T-cell (primary cell): Measurements from ENCODE around the gene SHISA6. TPM values are rescaled to one million over a fixed set of nuclear protein-coding genes. Genes with fewer than 3 reads are reported as not detected.

ENCODE experiments used
- ATAC-seq, 4 experiments: fragments of 200-7000 bp in 3 of 4; fragments of 150-1000 bp in 1 of 4; cut with Tn5 transposase; replicated peaks in 1 of 4; 1 replicate in 3 of 4; 2 replicates in 1 of 4; pipeline ENCODE4 v1.10.0; 2021; ENCODE audit warnings: moderate library complexity in 3 of 4, mild to moderate bottlenecking in 2 of 4, moderate number of reproducible peaks in 1 of 4
- CTCF ChIA-PET, 2 donors: fragments of 300-600 bp; sonication (Branson Sonifier 250); formaldehyde crosslinking; loops; one replicate each; lab custom pipeline; 2022; ENCODE audit warnings: antibody characterized with exemption in 2 of 2; lab: Charles Lee
- POLR2A ChIA-PET, 2 donors: fragments of 300-600 bp; sonication (Branson Sonifier 250); formaldehyde crosslinking; loops; one replicate each; lab custom pipeline; 2022; ENCODE audit warnings: antibody characterized with exemption in 2 of 2; lab: Charles Lee
- DNase-seq, 35 experiments: peaks; one replicate each; pipeline versions ENCODE4 v3.0.0 to v3.0.0-alpha.2; 2013 to 2023
- H3K27ac ChIP-seq: one replicate; pipeline ENCODE4 v1.5.1; 2013; ENCODE audit warnings: low read length
- H3K27me3 ChIP-seq, 2 experiments: replicated peaks in 1 of 2; 1 replicate in 1 of 2; 2 replicates in 1 of 2; pipeline versions ENCODE4 v1.6.1 to v1.7.0; 2013; ENCODE audit warnings: low read length in 1 of 2, mixed read lengths in 1 of 2; ENCODE audit not compliant: control insufficient read depth in 2 of 2, insufficient read depth in 2 of 2; ENCODE audit errors: extremely low read depth in 1 of 2
- H3K36me3 ChIP-seq, 2 donors: 1 replicate in 1 of 2; 2 replicates in 1 of 2; pipeline versions ENCODE4 v1.6.1 to v1.7.0; 2013; ENCODE audit warnings: low read length in 1 of 2; ENCODE audit not compliant: control insufficient read depth in 2 of 2, insufficient read depth in 1 of 2; ENCODE audit errors: extremely low read depth in 1 of 2
- H3K4me1 ChIP-seq, 2 experiments: 1 replicate in 1 of 2; 2 replicates in 1 of 2; pipeline versions ENCODE4 v1.6.1 to v1.7.0; 2013; ENCODE audit warnings: low read length in 2 of 2, mixed read lengths in 1 of 2; ENCODE audit not compliant: insufficient read depth in 2 of 2, control insufficient read depth in 1 of 2; ENCODE audit errors: extremely low read depth in 1 of 2
- H3K4me3 ChIP-seq, 2 donors: 1 replicate in 1 of 2; 2 replicates in 1 of 2; pipeline versions ENCODE4 v1.5.1 to v1.7.0; 2013; ENCODE audit warnings: mild to moderate bottlenecking in 2 of 2, low read length in 1 of 2, moderate library complexity in 1 of 2; ENCODE audit not compliant: control insufficient read depth in 1 of 2; ENCODE audit errors: extremely low read depth in 1 of 2
- H3K9me3 ChIP-seq: 2 replicates; pipeline ENCODE4 v1.7.0; 2013
- H3K27ac Mint-ChIP-seq, 2 donors: one replicate each; pipeline ENCODE4 v1.8.0; 2020 to 2021; ENCODE audit warnings: mild to moderate bottlenecking in 2 of 2, mixed read lengths in 2 of 2
- H3K27me3 Mint-ChIP-seq, 2 donors: one replicate each; pipeline ENCODE4 v1.8.0; 2021 to 2022; ENCODE audit warnings: mixed read lengths in 2 of 2
- H3K36me3 Mint-ChIP-seq: one replicate; pipeline ENCODE4 v1.8.0; 2021; ENCODE audit warnings: mixed read lengths
- H3K4me1 Mint-ChIP-seq, 3 donors: one replicate each; pipeline ENCODE4 v1.8.0; 2020 to 2022; ENCODE audit warnings: mixed read lengths in 3 of 3, mild to moderate bottlenecking in 1 of 3
- H3K4me3 Mint-ChIP-seq, 3 donors: one replicate each; pipeline ENCODE4 v1.8.0; 2020 to 2022; ENCODE audit warnings: mild to moderate bottlenecking in 3 of 3, mixed read lengths in 3 of 3, moderate library complexity in 3 of 3
- H3K9me3 Mint-ChIP-seq, 3 donors: one replicate each; pipeline ENCODE4 v1.8.0; 2020 to 2022; ENCODE audit warnings: mixed read lengths in 3 of 3
- WGBS: methylation state at CpG from one replicate; pipeline ENCODE4 v1.1.5; 2013; ENCODE audit warnings: missing lambda C conversion rate; ENCODE audit not compliant: insufficient coverage; 5-methylcytosine and 5-hydroxymethylcytosine counted together
- total RNA-seq, 35 experiments: library from RNA in 6 of 35; stranded (reverse) in 6 of 35; fragments of 120-200 nt in 1 of 35; gene quantifications; one replicate each; pipeline versions ENCODE4 v1.2.1 to v1.2.4 and lab custom pipeline; 2013 to 2026

SHISA6 gene
- total RNA-seq, 5 donors from 2014 or later (not counting 1 experiment from before 2014, with no cell fraction given): not detected

DNA sequence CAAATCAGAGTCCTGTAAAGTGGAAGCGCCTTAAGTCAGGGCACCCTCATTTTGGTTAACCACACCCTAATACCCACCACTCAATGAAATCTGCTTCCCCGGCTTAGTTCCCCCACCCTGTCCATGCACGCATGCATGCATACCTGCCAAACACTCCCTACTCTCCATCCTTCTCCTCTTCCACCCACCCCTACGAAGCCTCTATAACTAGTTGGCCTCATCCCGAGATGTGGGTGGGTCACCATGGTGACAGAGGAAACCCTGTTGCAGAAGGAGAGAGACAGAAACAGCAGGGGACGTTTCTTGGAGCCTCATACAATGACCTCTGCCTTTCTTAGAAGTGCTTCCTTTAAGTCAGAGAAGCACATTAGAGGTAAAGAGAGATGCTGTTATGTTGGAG lies 310.4 kb downstream of the SHISA6 start:
- H3K27ac Mint-ChIP-seq: no peak overlapping the region
- Histone ChIP-seq H3K27me3 (no peaks in the 10 kb centered on the region), H3K36me3 (no peaks in the 10 kb centered on the region), H3K4me3 (no peak overlapping the region), H3K9me3 (no peaks in the 10 kb centered on the region), H3K4me1 (no peaks in the 10 kb centered on the region), H3K27ac (no peak overlapping the region)
- no peak for ATAC-seq
- H3K36me3 Mint-ChIP-seq: no peaks in the 10 kb centered on the region
- H3K9me3 Mint-ChIP-seq: peaks cover 0 to 13% (median 5%) of the 10 kb centered on the region in 3 donors
- H3K27me3 Mint-ChIP-seq: no peaks in the 10 kb centered on the region
- H3K4me1 Mint-ChIP-seq: no peaks in the 10 kb centered on the region
- ChIA-PET CTCF (no interaction called here), POLR2A (no interaction called here)
- DNase-seq: no peak
- no CpG with 5 or more reads among the region's 6 CpGs for WGBS
- no peak overlapping the region for H3K4me3 Mint-ChIP-seq

DNA sequence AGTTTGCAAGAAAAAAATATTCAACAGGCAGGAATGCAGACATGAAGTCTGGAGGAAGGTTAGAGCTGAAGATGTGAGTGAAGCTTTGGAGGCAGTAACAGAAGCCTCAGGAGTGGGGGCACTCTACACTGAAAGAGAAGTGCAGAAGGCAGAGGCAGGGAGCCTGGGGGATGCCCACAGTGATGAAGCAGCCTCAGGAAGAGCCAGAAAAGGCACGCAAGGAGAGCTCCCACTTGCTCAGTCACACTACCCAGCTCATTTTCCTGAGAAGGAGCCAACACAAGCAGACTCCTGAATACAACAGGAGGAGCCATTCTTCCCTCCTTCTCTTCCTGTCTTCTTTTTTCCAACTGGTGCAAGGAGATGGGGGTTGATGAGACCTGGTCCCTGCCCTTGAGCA lies 312.1 kb downstream of the SHISA6 start:
- Mint-ChIP-seq H3K4me3 (no peak overlapping the region), H3K9me3 (peaks cover 0 to 13% (median 5%) of the 10 kb centered on the region in 3 donors), H3K4me1 (no peaks in the 10 kb centered on the region), H3K27ac (no peak overlapping the region), H3K36me3 (no peaks in the 10 kb centered on the region), H3K27me3 (no peaks in the 10 kb centered on the region)
- no CpG with 5 or more reads among the region's 1 CpG for WGBS
- Histone ChIP-seq H3K36me3 (no peaks in the 10 kb centered on the region), H3K27ac (no peak overlapping the region), H3K9me3 (no peaks in the 10 kb centered on the region), H3K4me1 (no peaks in the 10 kb centered on the region), H3K4me3 (no peak overlapping the region), H3K27me3 (peaks cover 0 to 2% of the 10 kb centered on the region in 2 experiments)
- POLR2A ChIA-PET: no interaction called here
- no peak for ATAC-seq
- no peak for DNase-seq
- CTCF ChIA-PET: no interaction called here

DNA sequence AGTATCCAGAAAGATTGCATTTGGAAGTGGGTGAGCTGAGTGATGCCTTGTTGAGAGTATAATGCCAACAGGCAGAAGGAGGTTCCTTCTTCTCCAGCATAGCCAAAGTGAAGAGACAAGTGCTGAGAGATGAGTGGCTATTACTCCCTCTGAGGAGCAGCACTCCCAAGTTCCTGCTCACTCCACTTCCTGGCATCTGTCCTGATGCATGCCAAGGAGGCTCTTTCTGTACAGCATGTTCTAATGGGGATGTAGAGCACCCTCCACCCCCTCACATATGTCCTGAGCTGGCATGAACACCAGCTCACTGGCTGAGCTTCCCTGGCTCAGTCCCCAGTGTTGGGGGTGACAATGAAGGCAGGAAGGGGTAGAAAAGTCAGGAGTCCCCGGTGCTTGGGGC lies 313.0 kb downstream of the SHISA6 start:
- no peaks in the 10 kb centered on the region for H3K36me3 Mint-ChIP-seq
- H3K9me3 Mint-ChIP-seq: peaks cover 0 to 13% (median 5%) of the 10 kb centered on the region in 3 donors
- H3K27me3 Mint-ChIP-seq: no peaks in the 10 kb centered on the region
- H3K27me3 ChIP-seq: peaks cover 0 to 4% of the 10 kb centered on the region in 2 experiments
- no peak for DNase-seq
- H3K4me3 Mint-ChIP-seq: no peak overlapping the region
- no peaks in the 10 kb centered on the region for H3K4me1 Mint-ChIP-seq
- H3K9me3 ChIP-seq: no peaks in the 10 kb centered on the region
- ATAC-seq: no peak
- H3K27ac Mint-ChIP-seq: no peak overlapping the region
- H3K4me3 ChIP-seq: no peak overlapping the region
- ChIA-PET CTCF (no interaction called here), POLR2A (no interaction called here)
- WGBS: no CpG with 5 or more reads among the region's 1 CpG
- H3K27ac ChIP-seq: no peak overlapping the region
- no peaks in the 10 kb centered on the region for H3K36me3 ChIP-seq
- no peaks in the 10 kb centered on the region for H3K4me1 ChIP-seq

DNA sequence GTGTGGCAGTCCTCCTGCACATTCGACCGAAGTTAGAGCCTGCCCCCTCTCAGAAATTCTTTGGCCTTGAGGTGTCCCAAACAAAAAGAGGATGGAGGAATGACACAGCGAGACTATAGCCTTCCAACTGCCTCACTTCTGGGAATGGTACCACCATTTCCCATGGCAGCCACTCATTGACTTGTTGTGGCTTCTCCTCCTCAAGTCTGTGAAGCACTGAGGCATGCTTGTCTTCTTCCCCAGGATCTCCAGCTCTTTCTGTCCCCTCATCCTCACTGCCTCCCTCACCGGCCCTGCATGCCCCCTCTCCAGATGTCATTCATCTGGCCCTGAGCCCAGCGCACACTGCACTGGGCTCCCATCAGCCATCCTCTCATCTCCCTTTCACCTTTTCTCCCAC lies 313.5 kb downstream of the SHISA6 start:
- ChIA-PET CTCF (no interaction called here), POLR2A (no interaction called here)
- Histone ChIP-seq H3K36me3 (no peaks in the 10 kb centered on the region), H3K9me3 (no peaks in the 10 kb centered on the region), H3K4me3 (no peak overlapping the region), H3K27me3 (peaks cover 0 to 5% of the 10 kb centered on the region in 2 experiments), H3K27ac (no peak overlapping the region), H3K4me1 (no peaks in the 10 kb centered on the region)
- H3K36me3 Mint-ChIP-seq: no peaks in the 10 kb centered on the region
- H3K27ac Mint-ChIP-seq: no peak overlapping the region
- no peak for ATAC-seq
- WGBS: 77% methylated on average over 5 of the region's 5 CpGs
- H3K4me3 Mint-ChIP-seq: no peak overlapping the region
- no peaks in the 10 kb centered on the region for H3K27me3 Mint-ChIP-seq
- H3K4me1 Mint-ChIP-seq: no peaks in the 10 kb centered on the region
- DNase-seq: no peak
- peaks cover 0 to 13% (median 5%) of the 10 kb centered on the region in 3 donors for H3K9me3 Mint-ChIP-seq

DNA sequence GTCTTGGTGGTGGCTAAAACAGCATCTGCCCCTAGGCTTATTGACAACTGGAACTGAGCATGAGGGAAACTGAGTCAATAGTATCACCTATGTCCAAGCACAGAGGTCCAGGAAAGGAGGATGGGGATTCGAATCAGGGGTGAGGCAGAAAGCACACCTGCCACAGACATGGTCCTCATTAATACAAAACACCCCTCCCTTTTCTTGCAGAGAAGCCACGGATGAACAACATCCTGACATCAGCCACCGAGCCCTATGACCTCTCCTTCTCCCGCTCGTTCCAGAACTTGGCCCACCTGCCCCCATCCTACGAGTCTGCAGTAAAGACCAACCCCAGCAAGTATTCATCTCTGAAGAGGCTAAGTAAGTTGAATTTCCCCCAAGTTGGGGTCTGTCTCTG lies 314.5 kb downstream of the SHISA6 start:
- no peak overlapping the region for H3K4me3 Mint-ChIP-seq
- Histone ChIP-seq H3K27me3 (peaks cover 0 to 5% of the 10 kb centered on the region in 2 experiments), H3K9me3 (no peaks in the 10 kb centered on the region), H3K4me1 (no peaks in the 10 kb centered on the region), H3K4me3 (no peak overlapping the region), H3K27ac (no peak overlapping the region), H3K36me3 (no peaks in the 10 kb centered on the region)
- WGBS: 89% methylated on average over 5 of the region's 6 CpGs
- H3K36me3 Mint-ChIP-seq: no peaks in the 10 kb centered on the region
- no peaks in the 10 kb centered on the region for H3K27me3 Mint-ChIP-seq
- CTCF ChIA-PET: no interaction called here
- DNase-seq (no peak), ATAC-seq (no peak)
- no peak overlapping the region for H3K27ac Mint-ChIP-seq
- H3K9me3 Mint-ChIP-seq: peaks cover 0 to 9% (median 1%) of the 10 kb centered on the region in 3 donors
- H3K4me1 Mint-ChIP-seq: no peaks in the 10 kb centered on the region
- POLR2A ChIA-PET: interaction anchor here in 1 of 2 donors (0.6 kb wide), 1 partner anchor 19 kb away, joined by 5 read pairs; no protein-coding TSS in a partner anchor

DNA sequence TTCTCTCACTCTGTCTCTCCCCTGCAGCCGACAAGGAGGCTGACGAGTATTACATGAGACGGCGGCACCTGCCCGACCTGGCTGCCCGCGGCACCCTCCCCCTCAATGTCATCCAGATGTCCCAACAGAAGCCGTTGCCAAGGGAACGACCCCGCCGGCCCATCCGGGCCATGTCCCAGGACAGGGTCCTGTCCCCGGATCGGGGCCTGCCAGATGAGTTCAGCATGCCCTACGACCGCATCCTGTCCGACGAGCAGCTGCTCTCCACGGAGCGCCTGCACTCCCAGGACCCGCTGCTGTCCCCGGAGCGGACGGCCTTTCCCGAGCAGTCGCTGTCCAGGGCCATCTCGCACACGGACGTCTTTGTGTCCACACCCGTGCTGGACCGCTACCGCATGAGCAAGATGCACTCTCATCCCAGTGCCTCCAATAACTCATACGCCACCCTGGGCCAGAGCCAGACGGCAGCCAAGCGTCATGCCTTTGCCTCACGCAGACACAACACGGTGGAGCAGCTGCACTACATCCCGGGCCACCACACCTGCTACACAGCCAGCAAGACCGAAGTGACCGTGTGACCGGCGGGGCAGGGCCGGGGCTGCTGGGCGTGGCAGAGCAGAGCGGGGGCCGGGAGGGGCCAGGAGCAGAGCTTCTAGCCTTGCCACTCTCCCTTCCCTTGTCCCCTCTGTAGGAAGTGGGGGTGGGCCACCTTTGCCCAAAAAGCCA lies 316.9 kb downstream of the SHISA6 start:
- H3K4me3 Mint-ChIP-seq: no peak overlapping the region
- 93% methylated on average over 37 of the region's 46 CpGs for WGBS
- H3K9me3 ChIP-seq: no peaks in the 10 kb centered on the region
- DNase-seq: no peak
- no peak overlapping the region for H3K4me3 ChIP-seq
- H3K36me3 Mint-ChIP-seq: no peaks in the 10 kb centered on the region
- H3K27ac ChIP-seq: no peak overlapping the region
- ChIA-PET POLR2A (no interaction called here), CTCF (no interaction called here)
- peaks cover 0 to 10% (median 0%) of the 10 kb centered on the region in 3 donors for H3K9me3 Mint-ChIP-seq
- no peak overlapping the region for H3K27ac Mint-ChIP-seq
- no peak for ATAC-seq
- no peaks in the 10 kb centered on the region for H3K4me1 Mint-ChIP-seq
- peaks cover 0 to 5% of the 10 kb centered on the region in 2 experiments for H3K27me3 ChIP-seq
- no peaks in the 10 kb centered on the region for H3K36me3 ChIP-seq
- no peaks in the 10 kb centered on the region for H3K4me1 ChIP-seq
- H3K27me3 Mint-ChIP-seq: no peaks in the 10 kb centered on the region
